ENCODE results near the gene PSME2. TPM values are rescaled to one million over a fixed set of nuclear protein-coding genes. Genes with fewer than 3 reads are reported as not detected.

PSME2 gene
- 119 TPM for polyA plus RNA-seq (2012; ENCODE audit: insufficient read depth, insufficient read length, low read depth)

GRCh38 chr14:24146453-24146977 lies at the start of gene PSME2:
Gene PSME2, minus strand, starts transcription at chr14:24146610. Its CDS starts 29 bp downstream, at chr14:24146581.
- Histone ChIP-seq H3K36me3 (peaks cover 23% of the 10 kb centered on the region), H3K9me3 (no peaks in the 10 kb centered on the region), H3K4me3 (ENCODE audit: low read depth, low read length) (peak within 1 kb of the TSS; percentile 90), H3K27me3 (no peaks in the 10 kb centered on the region), H3K4me1 (no peaks in the 10 kb centered on the region)
- no peak for TF ChIP-seq CTCF (IDR thresholded peaks at IDR 0.05; ENCODE audit: low read depth, low read length)
- DNase-seq = peak; percentile 99

GRCh38 chr14:24195186-24196070 lies 49.0 kb upstream of the PSME2 start, which contains the start of gene TM9SF1:
Gene TM9SF1, minus strand, starts transcription at chr14:24195441. Its CDS starts 422 bp downstream, at chr14:24195019.
- Histone ChIP-seq H3K4me1 (no peaks in the 10 kb centered on the region), H3K4me3 (ENCODE audit: low read depth, low read length) (peak within 1 kb of the TSS; percentile 94), H3K9me3 (no peaks in the 10 kb centered on the region), H3K36me3 (peaks cover 14% of the 10 kb centered on the region), H3K27me3 (no peaks in the 10 kb centered on the region)
- DNase-seq = peak; percentile 90
- TF ChIP-seq CTCF (IDR thresholded peaks at IDR 0.05; ENCODE audit: low read depth, low read length) = no peak

- H3K4me1 ChIP-seq = no peaks in the 10 kb centered on the region
Observed at GRCh38 chr14:24194873-24195185, 48.4 kb upstream of the PSME2 start.

GRCh38 chr14:24194186-24194872 lies 47.9 kb upstream of the PSME2 start:
- H3K4me3 ChIP-seq (ENCODE audit: low read depth, low read length) = peak overlapping the region; percentile 94
- TF ChIP-seq CTCF (IDR thresholded peaks at IDR 0.05; ENCODE audit: low read depth, low read length) = no peak
- no peaks in the 10 kb centered on the region for H3K4me1 ChIP-seq
- no peaks in the 10 kb centered on the region for H3K9me3 ChIP-seq
- H3K36me3 ChIP-seq = peaks cover 14% of the 10 kb centered on the region
- no peaks in the 10 kb centered on the region for H3K27me3 ChIP-seq
- no peak for DNase-seq

More at GRCh38 chr14:24194873-24195185, 48.4 kb upstream of the PSME2 start:
- Histone ChIP-seq H3K4me3 (ENCODE audit: low read depth, low read length) (peak overlapping the region; percentile 94), H3K36me3 (peaks cover 14% of the 10 kb centered on the region), H3K9me3 (no peaks in the 10 kb centered on the region), H3K27me3 (no peaks in the 10 kb centered on the region)
- DNase-seq = no peak
- no peak for TF ChIP-seq CTCF (IDR thresholded peaks at IDR 0.05; ENCODE audit: low read depth, low read length)

- DNase-seq = no peak
- peaks cover 14% of the 10 kb centered on the region for H3K36me3 ChIP-seq
- H3K27me3 ChIP-seq = no peaks in the 10 kb centered on the region
- H3K4me1 ChIP-seq = no peaks in the 10 kb centered on the region
- TF ChIP-seq CTCF (IDR thresholded peaks at IDR 0.05; ENCODE audit: low read depth, low read length) = no peak
- H3K9me3 ChIP-seq = no peaks in the 10 kb centered on the region
- H3K4me3 ChIP-seq (ENCODE audit: low read depth, low read length) = no peak overlapping the region
Observed at GRCh38 chr14:24192933-24193332, 46.5 kb upstream of the PSME2 start.
